Lung (tissue), 12 donors: ENCODE data around the gene NCOA3. TPM values are rescaled to one million over a fixed set of nuclear protein-coding genes. Genes with fewer than 3 reads are reported as not detected.
A peak's percentile ranks its signal among the peaks of the same experiment; 100 is the strongest.

Experiments used
- ATAC-seq: fragments of 200-7000 bp; cut with Tn5 transposase; one replicate; pipeline ENCODE4 v1.9.1; 2020; ENCODE audit warnings: moderate number of reproducible peaks; ENCODE audit not compliant: insufficient read depth, low FRiP score
- DNase-seq, 3 donors: peaks; one replicate each; pipeline ENCODE4 v3.0.0-alpha.2; 2013 to 2017
- H3K27ac ChIP-seq, 2 donors: one replicate each; pipeline ENCODE4 v1.5.1; 2013; ENCODE audit warnings: mild to moderate bottlenecking in 2 of 2, moderate library complexity in 2 of 2, control low read depth in 1 of 2, inconsistent platforms in 1 of 2, low read depth in 1 of 2, low read length in 1 of 2
- H3K27me3 ChIP-seq, 3 donors: one replicate each; pipeline ENCODE4 v1.5.1; 2013; ENCODE audit warnings: low read length in 2 of 3; ENCODE audit not compliant: control insufficient read depth in 3 of 3, insufficient read depth in 3 of 3
- H3K36me3 ChIP-seq, 4 donors: one replicate each; pipeline ENCODE4 v1.5.1; 2013; ENCODE audit warnings: low read length in 4 of 4, mild to moderate bottlenecking in 1 of 4, moderate library complexity in 1 of 4; ENCODE audit not compliant: control insufficient read depth in 4 of 4, insufficient read depth in 4 of 4
- H3K4me1 ChIP-seq, 5 donors: one replicate each; pipeline ENCODE4 v1.5.1; 2013; ENCODE audit warnings: low read length in 5 of 5, mild to moderate bottlenecking in 2 of 5, moderate library complexity in 1 of 5; ENCODE audit not compliant: control insufficient read depth in 5 of 5, insufficient read depth in 5 of 5
- H3K4me3 ChIP-seq: one replicate; pipeline ENCODE4 v1.5.1; 2013; ENCODE audit warnings: mild to moderate bottlenecking, control low read depth, moderate library complexity
- H3K9ac ChIP-seq, 2 donors: one replicate each; pipeline ENCODE4 v1.5.1; 2013; ENCODE audit warnings: low read length in 2 of 2, control low read depth in 1 of 2; ENCODE audit not compliant: insufficient read depth in 1 of 2
- H3K9me3 ChIP-seq, 4 donors: one replicate each; pipeline ENCODE4 v1.5.1; 2013; ENCODE audit warnings: low read length in 3 of 4, mild to moderate bottlenecking in 1 of 4, moderate library complexity in 1 of 4; ENCODE audit not compliant: control insufficient read depth in 4 of 4, insufficient read depth in 3 of 4
- CTCF ChIP-seq: IDR thresholded peaks from 2 replicates; pipeline ENCODE4 v1.5.1; 2012; ENCODE audit warnings: mild to moderate bottlenecking; ENCODE audit errors: control extremely low read depth, extremely low read depth
- WGBS, 2 donors: extraction: QIAGEN DNeasy Blood & Tissue Kit; methylation state at CpG; one replicate each; pipeline ENCODE4 v1.1.7; 2013; 5-methylcytosine and 5-hydroxymethylcytosine counted together
- polyA plus RNA-seq, 2 donors: library from polyadenylated mRNA; stranded (reverse); fragments of 200-250 nt; gene quantifications; one replicate each; pipeline ENCODE4 v1.2.1, GENCODE V29; 2013
- total RNA-seq, 2 donors: library from RNA; depleted of rRNA in 1 of 2; stranded (reverse); fragments of >200 nt in 1 of 2; gene quantifications; one replicate each; pipeline ENCODE4 v1.2.1, GENCODE V29; 2014 to 2021
- donor health status: control.
- donor health status: control.
- donor health status: Bipolar disorder and iron deficiency.
- donor health status: healthy.
- donor health status: DM: yes; HTN: yes; CAD: no.

Gene NCOA3
- total and polyA plus RNA-seq, 4 donors, result 5.5 to 69.4 (median 22.6) TPM

GRCh38 chr20:47544240-47544639, 42.6 kb downstream of the NCOA3 start:
- Histone ChIP-seq H3K9ac (no peak overlapping the region), H3K4me1 (peaks cover 0 to 13% (median 9%) of the 10 kb centered on the region in 5 donors), H3K36me3 (peaks cover 0 to 2% (median 0%) of the 10 kb centered on the region in 4 donors), H3K4me3 (no peak overlapping the region), H3K27me3 (no peaks in the 10 kb centered on the region), H3K27ac (no peak overlapping the region), H3K9me3 (no peaks in the 10 kb centered on the region)
- TF ChIP-seq CTCF, result no peak
- 65 to 72% methylated on average over 2 of the region's 2 CpGs for WGBS, 2 donors
- DNase-seq, result no peak
- no peak for ATAC-seq

GRCh38 chr20:47544852-47545251, 43.2 kb downstream of the NCOA3 start:
- 78 to 91% methylated on average over 2 of the region's 2 CpGs for WGBS, 2 donors
- no peak for TF ChIP-seq CTCF

DNA sequence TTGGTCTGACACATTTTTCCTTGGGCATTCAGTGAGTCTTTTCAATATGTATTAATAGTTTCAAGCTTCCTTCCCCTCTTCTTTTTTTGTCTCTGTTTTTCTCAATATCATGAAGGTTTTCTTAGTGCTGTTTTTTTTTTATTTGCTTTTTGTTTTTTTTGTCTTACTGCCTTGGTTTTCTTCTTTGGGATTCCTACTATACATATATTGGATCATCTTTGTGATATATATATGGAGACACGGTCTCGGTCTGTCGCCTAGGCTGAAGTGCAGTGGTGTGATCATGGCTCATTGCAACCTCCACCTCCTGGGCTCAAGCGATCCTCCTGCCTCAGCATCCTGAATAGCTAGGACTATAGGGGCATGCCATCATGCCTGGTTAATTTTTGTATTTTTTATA, 43.8 kb downstream of the NCOA3 start:
- 97 to 99% methylated on average over 4 of the region's 4 CpGs for WGBS, 2 donors
- no peak overlapping the region for H3K4me3 ChIP-seq
- H3K9me3 ChIP-seq, result no peaks in the 10 kb centered on the region
- no peak overlapping the region for H3K27ac ChIP-seq
- H3K9ac ChIP-seq, result peak overlapping the region in 1 of 2 donors; percentile 5
- peaks cover 0 to 2% (median 0%) of the 10 kb centered on the region in 4 donors for H3K36me3 ChIP-seq
- no peak for TF ChIP-seq CTCF
- no peak for ATAC-seq
- no peaks in the 10 kb centered on the region for H3K27me3 ChIP-seq
- DNase-seq, result no peak
- peaks cover 0 to 11% (median 9%) of the 10 kb centered on the region in 5 donors for H3K4me1 ChIP-seq

More at GRCh38 chr20:47544852-47545251, 43.2 kb downstream of the NCOA3 start:
- peak in 2 of 3 donors; percentile 37 to 46 for DNase-seq
- Histone ChIP-seq H3K9me3 (no peaks in the 10 kb centered on the region), H3K36me3 (peaks cover 0 to 2% (median 0%) of the 10 kb centered on the region in 4 donors), H3K9ac (no peak overlapping the region), H3K4me3 (no peak overlapping the region), H3K27ac (no peak overlapping the region), H3K27me3 (no peaks in the 10 kb centered on the region), H3K4me1 (peaks cover 0 to 13% (median 9%) of the 10 kb centered on the region in 5 donors)
- ATAC-seq, result no peak
